ENCODE data around the gene ALDH3A1.

DNA sequence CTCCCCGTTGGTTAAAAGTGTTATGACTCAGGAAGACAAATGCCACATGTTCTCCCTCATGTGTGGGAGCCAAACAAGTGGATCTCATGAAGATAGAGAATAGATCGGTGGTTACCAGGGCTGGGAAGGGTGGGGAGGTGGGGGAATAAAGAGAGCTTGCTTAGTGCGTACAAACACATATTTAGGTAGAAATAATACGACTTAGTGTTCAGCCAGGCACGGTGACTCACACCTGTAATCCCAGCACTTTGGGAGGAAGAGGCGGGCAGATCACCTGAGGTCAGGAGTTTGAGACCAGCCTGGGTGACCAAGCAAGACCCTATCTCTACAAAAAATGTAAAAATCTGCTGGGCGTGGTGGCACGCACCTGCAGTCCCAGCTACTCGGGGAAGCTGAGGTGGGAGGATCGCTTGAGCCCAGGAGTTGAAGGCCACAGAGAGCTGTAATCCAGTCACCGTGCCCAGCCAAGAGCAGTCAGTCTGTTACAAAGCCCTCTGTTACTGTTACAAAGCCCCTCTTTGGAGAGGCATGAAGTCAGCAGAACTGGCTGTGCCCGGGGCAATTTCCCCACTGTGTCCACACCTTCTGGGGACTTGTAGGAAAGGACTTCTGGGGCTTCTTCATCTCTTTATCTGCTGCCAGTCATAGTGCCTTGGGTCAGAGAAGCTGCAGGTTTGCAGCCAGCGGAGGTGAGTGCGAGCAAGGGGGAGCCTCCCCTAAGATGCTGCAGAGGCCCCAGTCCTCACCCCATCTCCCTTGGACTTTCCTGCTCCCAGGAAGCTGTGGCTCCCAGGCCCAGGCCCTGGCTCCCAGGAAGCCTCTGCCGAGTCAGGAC lies 4.3 kb upstream of the ALDH3A1 start:
- TF ChIP-seq, protein P1, sequence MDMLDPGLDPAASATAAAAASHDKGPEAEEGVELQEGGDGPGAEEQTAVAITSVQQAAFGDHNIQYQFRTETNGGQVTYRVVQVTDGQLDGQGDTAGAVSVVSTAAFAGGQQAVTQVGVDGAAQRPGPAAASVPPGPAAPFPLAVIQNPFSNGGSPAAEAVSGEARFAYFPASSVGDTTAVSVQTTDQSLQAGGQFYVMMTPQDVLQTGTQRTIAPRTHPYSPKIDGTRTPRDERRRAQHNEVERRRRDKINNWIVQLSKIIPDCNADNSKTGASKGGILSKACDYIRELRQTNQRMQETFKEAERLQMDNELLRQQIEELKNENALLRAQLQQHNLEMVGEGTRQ (IDR thresholded peaks at IDR 0.05; ENCODE audit: borderline replicate concordance, low read depth, low read length), result no peak
- no peak for TF ChIP-seq DPF2 (IDR thresholded peaks at IDR 0.05)
- TF ChIP-seq TAF1 (IDR thresholded peaks at IDR 0.05; ENCODE audit: borderline replicate concordance, low read depth, low read length), result no peak
- TF ChIP-seq, protein P2, sequence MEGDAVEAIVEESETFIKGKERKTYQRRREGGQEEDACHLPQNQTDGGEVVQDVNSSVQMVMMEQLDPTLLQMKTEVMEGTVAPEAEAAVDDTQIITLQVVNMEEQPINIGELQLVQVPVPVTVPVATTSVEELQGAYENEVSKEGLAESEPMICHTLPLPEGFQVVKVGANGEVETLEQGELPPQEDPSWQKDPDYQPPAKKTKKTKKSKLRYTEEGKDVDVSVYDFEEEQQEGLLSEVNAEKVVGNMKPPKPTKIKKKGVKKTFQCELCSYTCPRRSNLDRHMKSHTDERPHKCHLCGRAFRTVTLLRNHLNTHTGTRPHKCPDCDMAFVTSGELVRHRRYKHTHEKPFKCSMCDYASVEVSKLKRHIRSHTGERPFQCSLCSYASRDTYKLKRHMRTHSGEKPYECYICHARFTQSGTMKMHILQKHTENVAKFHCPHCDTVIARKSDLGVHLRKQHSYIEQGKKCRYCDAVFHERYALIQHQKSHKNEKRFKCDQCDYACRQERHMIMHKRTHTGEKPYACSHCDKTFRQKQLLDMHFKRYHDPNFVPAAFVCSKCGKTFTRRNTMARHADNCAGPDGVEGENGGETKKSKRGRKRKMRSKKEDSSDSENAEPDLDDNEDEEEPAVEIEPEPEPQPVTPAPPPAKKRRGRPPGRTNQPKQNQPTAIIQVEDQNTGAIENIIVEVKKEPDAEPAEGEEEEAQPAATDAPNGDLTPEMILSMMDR (IDR thresholded peaks at IDR 0.05 in 2 of 3, conservative IDR thresholded peaks at IDR 0.05 in 1 of 3; ENCODE audit: control insufficient read depth in 2 of 3, extremely low read depth in 1 of 3, insufficient read depth in 1 of 3, low read depth in 3 of 3, low read length in 3 of 3), result no peak

All from GM12878 (cell line).